Hematopoietic multipotent progenitor cell treated with erythropoietin and hydrocortisone succinate and interleukin-3 and kit ligand, for 15 days (in vitro differentiated cells): Measurements from ENCODE around the gene DIAPH1.
"Not testable (repeated sequence)": the region's sequence is repeated elsewhere in the genome, so short reads cannot be mapped to it uniquely, and the experiment has no call there.

ENCODE experiments used
- DNase-seq: peaks from one replicate; pipeline ENCODE4 v3.0.0-alpha.2; 2015; ENCODE audit warnings: low spot score

The DIAPH1 gene

DNA sequence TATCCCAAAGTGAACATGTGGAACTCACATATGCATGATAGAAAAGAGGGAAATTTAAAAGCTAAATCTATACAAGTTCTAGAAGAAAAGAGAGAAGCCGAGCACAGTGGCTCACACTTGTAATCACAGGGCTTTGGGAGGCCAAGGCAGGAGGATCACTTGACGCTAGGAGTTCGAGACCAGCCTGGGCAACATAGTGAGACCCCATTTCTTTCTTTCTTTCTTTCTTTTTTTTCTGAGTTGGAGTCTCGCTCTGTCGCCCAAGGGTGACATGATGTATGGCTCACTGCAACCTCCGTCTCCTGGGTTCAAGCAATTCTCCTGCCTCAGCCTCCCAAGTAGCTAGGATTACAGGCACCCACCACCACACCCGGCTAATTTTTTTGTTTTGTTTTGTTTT, 8.9 kb downstream of the DIAPH1 start:
- not testable (repeated sequence) for DNase-seq

DNA sequence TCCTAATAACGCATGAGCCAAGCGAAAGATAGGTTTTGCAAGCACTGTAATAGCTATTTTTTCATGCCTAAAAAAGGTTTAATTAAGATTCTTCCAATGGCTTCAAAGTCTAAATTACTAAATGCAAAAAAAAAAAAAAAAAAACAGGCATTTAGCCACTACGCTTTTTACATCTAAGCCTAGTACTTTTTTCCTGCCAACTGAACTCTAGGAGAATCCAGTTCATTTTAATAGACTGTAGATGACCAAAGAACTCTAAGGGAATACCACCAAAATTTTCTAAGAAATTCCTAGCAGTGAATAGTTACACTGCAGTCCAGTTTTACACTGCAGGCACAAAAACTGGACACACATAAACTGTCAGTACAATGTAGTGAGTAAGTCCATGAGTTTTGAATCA, 9.8 kb downstream of the DIAPH1 start:
- no peak for DNase-seq

DNA sequence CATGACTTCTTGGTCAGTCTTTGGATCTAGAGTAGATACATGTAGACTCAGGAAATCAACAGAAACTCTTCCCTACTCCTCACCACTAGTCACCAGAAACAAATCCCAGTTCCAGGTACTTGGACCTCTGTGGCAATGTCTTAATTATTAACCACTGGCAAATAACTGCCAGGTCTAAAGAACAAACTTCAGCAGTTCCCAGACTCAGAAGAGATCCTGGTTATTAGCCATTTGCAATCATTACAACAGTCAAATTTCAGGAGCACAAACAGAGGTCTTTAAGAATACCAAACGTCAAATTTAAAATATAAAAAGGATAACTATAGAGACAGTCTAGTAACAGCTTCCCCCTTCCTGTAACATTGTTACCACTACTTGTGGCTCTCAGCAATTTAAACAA, 10.2 kb downstream of the DIAPH1 start:
- no peak for DNase-seq

DNA sequence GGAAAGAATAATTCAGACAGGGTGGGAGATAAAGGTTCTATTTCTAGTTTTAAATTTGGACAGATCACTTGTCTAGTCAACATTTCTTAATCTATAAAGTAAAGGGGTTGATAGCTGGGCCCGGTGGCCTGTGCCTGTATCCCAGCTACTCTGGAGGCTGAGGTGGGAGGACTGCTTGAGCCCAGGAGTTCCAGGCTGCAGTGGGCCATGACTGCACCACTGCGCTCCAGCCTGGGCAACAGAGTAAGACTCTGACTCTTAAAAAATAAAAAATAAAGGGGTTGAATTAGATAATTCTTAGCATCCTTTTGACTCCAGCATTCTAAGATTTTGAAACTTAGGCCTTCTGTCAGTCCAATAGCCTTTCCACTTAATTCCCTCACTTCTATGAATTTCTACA, 10.8 kb downstream of the DIAPH1 start:
- DNase-seq, result no peak

DNA sequence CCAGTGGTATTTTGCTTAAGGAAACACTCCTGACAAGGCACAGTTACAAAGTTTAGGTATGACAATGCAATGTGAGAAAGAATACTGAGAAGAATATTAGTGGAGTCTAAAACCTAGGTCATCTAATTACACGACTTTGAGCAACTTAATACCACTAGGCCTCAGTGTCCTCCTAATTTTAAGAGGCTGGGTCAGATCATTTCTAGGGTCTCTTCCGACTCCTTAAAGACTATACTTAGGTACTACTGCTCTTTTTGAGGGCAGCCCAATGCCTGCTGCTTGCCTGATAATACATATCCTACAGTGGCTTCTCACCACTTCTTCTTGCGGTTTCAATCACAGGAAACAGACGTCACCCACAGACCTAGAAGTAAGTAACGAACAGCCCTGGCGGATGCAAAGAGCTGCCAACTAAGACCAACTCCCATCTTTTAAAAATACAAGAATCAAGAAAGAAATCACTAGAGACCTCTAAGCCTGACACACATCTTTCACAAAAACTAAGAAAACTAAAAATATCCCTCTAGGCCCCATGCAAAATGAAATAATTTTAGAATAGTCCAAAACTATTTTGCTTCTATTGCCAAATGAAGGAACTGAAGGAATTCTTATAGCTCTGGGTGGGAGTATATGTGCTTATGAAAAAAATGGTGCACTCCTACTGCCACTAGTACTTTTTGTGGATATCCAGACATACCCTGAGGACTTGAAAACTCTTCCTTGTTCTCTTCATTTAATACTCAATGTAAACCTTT, 13.1 kb downstream of the DIAPH1 start:
- DNase-seq, result peak; percentile 50

DNA sequence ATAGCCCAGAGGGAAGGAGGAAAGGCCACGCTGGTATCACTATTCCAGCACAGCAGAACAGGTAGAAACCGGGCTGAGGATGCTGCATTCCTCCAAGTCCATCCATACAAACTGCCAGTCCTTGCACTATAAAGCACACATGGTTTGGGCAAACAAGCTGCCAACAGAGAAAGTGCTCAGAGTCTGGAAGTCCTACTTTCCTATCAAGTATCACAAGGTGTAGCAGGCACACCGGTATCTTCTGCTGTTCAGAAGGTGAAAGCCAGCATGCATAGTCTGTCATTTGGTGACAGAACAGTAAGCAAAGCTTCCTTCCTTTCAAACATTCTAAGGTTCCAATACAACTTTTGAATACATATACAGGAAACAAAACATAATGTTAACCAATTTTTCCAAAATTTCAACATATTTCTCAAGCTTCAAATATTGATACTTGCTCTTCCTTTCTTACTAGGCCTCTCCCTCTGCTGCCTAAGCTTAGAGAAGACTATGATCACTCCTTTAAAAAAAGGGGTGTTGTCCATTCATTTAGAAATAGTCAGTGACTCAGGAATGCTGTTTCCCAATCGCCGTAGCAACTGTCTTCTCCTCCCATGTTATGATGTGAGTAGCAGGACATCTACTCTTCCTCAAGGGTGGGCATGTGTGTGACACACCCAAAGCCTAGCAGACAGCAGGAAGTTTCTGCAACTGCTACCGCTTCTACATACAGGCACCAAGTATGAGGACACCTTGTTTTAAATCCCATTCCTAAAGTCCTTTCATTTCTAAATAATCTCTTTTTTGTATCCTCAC, 14.7 kb downstream of the DIAPH1 start:
- peak; percentile 53 for DNase-seq

DNA sequence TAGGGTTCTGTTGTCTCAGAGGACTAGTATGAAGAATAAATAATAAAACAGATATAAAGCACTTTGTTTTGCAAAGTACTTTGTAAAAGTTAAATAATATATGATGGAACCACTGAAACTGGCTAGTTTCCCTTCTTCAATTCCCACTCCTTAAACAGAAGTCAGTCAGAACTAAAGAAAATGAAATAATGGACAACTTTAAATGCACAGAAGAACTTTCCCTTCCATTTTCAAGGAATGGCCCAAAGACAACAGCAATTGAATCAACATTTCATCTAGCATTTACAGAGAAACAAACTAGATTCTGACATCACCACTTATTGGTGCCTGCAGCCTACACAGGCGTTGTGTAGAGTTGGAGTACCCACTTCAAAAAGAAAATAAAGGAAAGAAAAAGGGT, 16.2 kb downstream of the DIAPH1 start:
- DNase-seq, result no peak

DNA sequence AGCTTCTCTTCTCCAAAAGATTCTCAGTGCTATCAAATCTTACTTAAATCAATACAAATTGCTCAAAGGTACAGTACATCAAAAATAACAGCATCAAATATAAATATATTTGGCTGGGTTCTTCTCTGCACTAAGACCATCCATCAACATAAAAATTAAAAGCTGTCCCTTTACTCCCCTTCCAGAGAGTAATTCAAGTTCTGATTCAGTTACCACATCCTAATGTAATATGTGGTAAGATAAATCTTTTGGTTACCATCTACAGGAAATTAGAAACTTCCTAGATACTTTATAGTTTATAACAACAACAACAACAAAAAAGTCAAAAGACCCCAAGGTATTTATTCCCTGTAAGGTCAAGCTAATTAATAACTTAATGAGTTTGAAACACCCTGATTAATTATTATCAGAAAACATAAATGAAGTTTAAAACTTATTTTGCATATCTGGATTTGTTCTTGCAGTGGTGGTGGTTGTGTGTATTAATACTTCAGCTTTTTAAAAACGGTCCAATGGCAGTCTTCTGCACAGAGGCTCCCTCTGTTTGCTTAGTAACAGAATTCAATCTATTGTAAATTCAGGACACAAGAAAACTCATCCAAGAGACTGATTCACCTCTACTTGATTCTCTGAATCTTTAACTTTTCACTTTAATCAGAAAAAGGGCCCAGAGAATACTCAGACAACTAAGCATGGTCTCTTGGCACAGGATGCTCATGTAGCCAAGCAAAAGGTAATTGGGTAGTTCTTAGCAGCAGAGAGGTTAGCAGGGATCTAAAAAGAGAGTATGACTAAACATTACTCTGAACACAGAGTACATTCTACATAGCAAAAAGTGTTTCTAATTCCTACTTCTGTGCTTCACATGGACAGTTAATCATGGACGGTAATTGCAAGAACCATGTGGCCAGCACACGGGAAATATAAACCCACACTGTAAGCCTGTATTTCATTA, 20.1 kb downstream of the DIAPH1 start:
- no peak for DNase-seq

DNA sequence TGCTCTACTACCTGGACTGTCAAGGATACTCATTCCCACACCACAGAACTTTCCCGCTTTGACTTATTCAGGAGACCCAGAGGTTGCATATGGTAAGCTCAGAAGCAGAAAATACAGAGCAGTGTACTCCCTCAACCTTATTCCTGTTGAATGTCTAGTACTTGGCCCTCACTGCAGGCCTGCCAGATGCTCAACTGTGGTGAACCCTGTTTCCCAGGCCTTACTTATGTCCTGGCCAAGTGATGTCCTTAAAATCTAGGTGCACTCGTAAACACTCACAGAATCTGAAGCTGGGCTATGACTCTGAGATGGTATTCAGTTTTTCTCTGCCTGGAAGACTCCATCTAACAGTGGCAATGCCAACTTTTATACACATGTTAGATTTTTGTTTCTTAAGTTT, 21.0 kb downstream of the DIAPH1 start:
- DNase-seq, result no peak

DNA sequence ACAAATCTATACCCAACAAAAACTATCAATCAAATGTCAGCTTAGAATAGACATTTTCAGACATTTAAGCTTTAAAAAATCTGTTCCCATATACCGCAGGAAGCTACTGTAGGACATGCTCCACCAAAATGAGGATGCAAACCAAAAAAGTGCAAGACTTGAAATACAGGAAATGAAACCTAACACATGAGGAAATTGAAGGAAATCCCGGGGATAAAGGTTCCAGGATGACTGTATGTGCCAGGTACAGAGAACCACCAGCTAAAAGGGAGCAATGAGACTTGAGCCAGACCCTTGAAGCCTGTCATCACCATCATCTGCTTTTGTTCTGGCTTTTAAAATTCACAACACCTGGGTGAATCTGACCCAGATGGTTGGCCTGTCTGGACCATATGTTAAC, 21.4 kb downstream of the DIAPH1 start:
- DNase-seq, result no peak

DNA sequence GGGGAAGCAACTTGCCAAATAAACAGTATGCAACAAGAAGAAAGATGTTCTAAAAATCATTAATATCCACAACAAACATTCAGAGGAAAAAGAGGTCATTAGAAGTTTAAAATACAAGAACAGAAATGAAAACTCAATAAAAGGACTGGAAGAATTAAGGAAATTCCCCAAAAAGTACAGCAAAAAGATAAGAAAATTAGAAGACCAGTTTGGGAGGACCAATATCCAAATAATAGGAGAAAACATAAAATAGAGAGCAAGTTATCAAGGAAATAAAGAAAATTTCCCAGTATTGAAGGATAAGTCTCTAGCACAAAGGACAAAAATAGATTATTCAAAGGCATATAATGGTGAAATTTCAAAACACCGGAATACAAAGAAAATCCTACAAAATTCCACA, 21.9 kb downstream of the DIAPH1 start:
- no peak for DNase-seq

DNA sequence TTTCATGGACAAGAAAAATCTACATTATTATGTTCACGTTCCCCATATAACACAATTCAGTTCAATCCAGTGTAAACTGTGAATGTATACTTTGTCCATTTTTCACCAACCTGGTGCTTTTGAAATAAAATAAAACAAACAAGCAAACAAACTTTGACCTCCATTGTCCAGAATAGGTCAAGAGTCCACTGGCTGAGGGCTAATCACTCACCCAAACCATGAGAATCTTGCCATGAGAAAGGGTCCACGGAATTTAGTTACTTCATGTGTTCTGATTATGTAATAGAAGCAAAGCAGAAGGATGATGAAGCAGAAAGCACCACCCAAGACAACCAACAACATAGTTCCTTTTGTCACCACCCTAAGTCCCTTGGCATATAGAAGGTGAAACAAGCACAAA, 28.7 kb downstream of the DIAPH1 start:
- DNase-seq, result no peak

DNA sequence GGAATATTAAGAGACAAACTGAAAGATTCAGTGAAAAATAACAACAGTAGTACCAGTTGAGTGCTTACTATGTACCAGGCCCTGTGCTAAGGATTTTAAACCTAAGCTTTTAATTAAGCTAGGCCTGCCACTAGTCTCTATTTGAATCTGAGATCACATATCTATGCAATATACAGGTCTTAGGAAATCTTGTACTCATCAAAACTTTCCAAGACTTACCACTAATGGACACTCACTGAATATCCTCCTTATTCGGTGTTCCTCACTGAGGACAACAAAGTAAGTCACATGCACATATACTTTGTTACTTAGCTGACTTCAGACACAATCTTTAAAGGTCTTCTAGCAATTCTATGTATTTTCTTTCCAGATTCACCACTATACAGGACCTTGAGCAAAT, 32.6 kb downstream of the DIAPH1 start:
- no peak for DNase-seq

DNA sequence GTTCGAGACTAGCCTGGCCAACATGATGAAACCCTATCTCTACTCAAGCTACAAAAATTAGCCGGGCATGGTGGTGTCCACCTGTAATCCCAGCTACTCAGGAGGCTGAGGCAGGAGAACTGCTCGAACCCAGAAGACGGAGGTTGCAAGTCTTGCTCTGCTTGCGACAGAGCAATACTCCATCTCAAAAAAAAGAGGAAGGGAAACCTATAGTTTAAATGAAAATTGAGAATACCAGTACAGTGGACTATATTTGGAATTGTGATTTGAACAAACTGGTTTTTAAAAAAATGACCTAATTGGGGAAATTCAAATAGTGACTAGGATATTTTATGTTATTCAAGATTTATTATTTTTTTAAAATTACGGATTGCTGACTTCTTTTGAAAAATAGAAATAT, 33.2 kb downstream of the DIAPH1 start:
- no peak for DNase-seq

DNA sequence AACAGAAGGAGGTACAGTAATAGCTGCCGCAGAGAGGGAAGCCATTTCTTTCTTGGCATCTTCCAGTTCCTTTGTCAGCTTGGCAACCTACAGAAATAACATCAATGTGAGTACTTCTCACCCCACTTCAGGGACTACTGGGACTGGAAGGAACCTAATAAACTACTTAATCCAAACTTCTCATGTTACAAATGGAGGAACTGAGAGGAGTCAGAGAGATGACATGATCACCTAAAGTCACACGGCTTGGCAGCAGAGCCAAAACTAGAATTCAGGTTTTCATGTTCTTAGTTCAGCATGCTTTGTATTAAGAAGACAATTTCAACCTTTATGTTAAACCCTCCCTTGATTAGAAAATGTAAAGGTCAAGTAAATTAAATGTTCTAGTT, 44.7 kb downstream of the DIAPH1 start:
- DNase-seq, result no peak

DNA sequence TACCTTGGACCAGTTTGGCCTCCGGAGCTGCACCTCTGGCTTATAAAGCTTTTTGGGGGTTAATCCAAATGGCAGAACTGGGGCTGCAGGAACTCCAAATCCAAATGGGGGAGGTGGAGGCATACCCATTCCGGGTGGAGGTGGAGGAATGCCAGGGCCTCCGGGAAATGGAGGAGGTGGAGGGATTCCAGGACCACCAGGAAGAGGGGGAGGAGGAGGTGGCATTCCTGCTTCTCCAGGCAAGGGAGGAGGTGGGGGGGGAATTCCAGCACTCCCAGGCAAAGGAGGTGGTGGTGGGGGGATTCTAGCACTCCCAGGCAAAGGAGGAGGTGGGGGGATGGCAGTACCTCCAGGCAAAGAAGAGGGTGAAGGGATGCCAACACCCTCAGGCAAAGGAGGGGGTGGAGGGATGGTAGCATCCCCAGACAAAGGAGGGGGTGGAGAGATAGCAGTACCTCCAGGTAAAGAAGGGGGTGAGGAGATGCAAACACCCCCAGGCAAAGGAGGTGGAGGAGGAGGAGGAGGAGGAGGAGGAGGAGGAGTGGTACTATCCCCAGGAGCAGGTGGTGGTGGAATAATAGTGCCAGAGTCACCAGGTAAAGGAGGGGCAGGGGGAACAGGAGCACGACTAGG, 45.2 kb downstream of the DIAPH1 start:
- DNase-seq, result no peak

DNA sequence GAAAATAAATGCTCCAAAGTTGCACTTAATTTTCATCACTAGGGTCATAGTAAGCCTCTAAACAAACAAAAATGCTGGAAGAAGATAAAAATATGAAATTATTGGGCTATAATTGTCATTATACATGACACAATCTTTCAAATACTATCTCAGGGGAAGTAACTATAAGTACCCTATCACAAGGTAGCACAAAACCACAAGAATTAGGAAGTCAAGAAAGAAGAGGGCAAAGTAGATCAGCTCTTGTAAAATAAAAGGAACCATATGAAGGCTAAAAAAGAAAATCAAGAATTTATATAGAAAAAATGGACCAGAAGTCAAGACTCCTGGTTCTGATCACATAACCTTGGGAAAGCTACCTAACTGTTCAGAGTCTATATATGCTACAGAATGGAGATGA, 48.1 kb downstream of the DIAPH1 start:
- DNase-seq, result no peak

DNA sequence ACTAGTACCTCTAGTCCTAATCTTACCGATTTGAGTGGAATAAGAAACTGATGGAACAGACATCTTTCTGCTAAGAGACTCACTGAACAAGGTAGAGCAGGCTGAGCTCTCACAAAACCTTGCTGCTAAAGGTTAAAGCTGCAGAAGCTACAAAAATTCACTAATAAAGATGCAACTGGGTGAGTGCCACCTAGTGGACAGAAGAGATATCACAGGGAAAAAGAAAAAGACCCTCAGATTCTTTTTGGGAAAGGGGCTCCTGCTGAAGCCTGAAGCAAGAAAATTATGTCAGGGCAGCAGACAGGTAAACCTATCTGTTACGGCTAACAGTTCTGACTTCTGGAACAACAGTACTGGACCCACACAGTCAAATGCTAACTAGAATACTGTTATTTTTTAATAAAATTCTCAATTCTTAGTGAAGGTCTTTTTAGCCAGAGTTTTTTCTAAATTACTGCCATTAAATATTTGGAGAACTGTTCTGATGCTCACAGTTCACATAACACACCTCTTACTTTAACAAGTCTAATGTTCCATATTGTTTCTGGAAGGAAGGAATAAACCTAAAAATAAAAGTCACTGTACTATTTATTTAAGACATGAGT, 51.2 kb downstream of the DIAPH1 start:
- peak; percentile 50 for DNase-seq

DNA sequence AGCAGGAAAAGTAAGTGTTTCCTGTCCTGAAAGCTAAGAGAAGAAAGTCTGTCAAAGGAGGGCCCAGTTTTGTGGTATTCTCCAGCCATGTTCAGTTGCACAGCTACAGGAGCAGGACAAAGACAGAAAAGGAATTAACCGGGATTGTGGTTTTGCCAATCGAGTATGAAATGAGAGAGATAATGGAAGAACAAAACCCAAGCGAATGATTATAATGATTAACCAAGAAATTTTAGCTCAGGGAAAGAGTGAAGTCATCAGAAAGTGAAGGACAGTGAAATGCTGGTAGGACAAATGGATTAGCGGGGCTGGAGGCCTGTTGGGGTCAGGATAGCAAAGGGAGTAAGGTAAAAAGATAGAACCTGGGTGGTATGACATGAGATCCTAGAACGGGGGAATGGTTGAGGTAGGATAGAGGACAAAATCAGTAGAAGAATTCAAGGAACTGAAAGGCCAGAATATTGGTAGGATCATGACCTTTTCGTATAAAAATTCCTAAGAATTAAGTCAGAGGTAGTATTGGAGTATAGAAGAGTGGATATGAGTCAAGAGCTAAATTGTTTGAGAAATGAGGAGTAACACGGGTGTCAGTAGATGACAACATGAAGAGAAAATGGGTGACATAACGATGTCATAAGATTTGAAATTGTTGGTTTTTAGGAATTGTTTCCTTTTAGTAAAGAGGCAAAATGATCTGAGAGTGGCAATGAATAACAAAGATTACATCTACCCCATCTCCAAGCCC, 52.8 kb downstream of the DIAPH1 start:
- no peak for DNase-seq

DNA sequence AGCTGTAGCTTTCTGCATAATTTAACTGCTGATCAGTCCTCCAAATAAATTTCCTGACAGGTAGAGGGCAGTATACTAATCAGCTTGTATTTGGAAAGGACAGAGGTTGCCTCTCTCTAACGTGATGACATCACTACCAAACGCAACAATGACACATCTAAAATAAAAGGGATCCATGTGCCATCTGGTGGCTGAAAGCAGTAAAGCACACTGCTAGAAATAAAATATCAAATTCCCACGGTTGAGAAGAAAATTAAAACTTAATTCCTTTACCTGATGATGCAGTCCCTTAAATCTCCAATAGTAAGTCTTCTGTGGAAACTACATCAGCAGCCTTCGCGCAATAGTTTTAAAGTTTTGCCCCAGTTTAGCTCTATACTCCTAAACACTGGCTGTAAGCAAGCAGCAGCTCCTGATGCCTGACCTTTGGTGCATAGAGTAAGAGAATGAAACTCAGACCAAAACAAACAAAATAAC, 54.5 kb downstream of the DIAPH1 start:
- DNase-seq, result peak; percentile 95
